ENCODE measurements around the gene SNAPIN.

SNAPIN gene

GRCh38 chr1:153658400-153659174, at the start of gene SNAPIN:
Gene SNAPIN (plus strand): TSS chr1:153658703. CDS start chr1:153658744, 41 bp downstream.
- Mint-ChIP-seq H3K36me3 (ENCODE audit: low read depth) (peaks cover 15% of the 10 kb centered on the region), H3K4me3 (peak within 1 kb of the TSS; percentile 93), H3K27me3 (ENCODE audit: low read depth) (no peaks in the 10 kb centered on the region), H3K4me1 (ENCODE audit: low read depth) (peaks cover 16% of the 10 kb centered on the region), H3K9me3 (no peaks in the 10 kb centered on the region), H3K27ac (peak within 1 kb of the TSS; percentile 76)

GRCh38 chr1:153608742-153609584, 49.5 kb upstream of the SNAPIN start:
- Mint-ChIP-seq H3K4me3 (no peak overlapping the region), H3K4me1 (ENCODE audit: low read depth) (no peaks in the 10 kb centered on the region), H3K36me3 (ENCODE audit: low read depth) (no peaks in the 10 kb centered on the region), H3K9me3 (no peaks in the 10 kb centered on the region), H3K27me3 (ENCODE audit: low read depth) (no peaks in the 10 kb centered on the region), H3K27ac (no peak overlapping the region)

- no peaks in the 10 kb centered on the region for H3K9me3 Mint-ChIP-seq
- H3K4me1 Mint-ChIP-seq (ENCODE audit: low read depth) = no peaks in the 10 kb centered on the region
- peak overlapping the region; percentile 19 for H3K27ac Mint-ChIP-seq
- H3K4me3 Mint-ChIP-seq = no peak overlapping the region
- H3K36me3 Mint-ChIP-seq (ENCODE audit: low read depth) = no peaks in the 10 kb centered on the region
- H3K27me3 Mint-ChIP-seq (ENCODE audit: low read depth) = no peaks in the 10 kb centered on the region
These were observed 49.0 kb upstream of the SNAPIN start for GRCh38 chr1:153609585-153609907.

- Mint-ChIP-seq H3K9me3 (no peaks in the 10 kb centered on the region), H3K36me3 (ENCODE audit: low read depth) (no peaks in the 10 kb centered on the region), H3K4me1 (ENCODE audit: low read depth) (no peaks in the 10 kb centered on the region), H3K27me3 (ENCODE audit: low read depth) (no peaks in the 10 kb centered on the region), H3K4me3 (no peak overlapping the region), H3K27ac (no peak overlapping the region)
These were observed 48.2 kb upstream of the SNAPIN start for GRCh38 chr1:153610334-153610733.

GRCh38 chr1:153610811-153611301, 47.6 kb upstream of the SNAPIN start:
- Mint-ChIP-seq H3K4me3 (no peak overlapping the region), H3K27me3 (ENCODE audit: low read depth) (no peaks in the 10 kb centered on the region), H3K9me3 (no peaks in the 10 kb centered on the region), H3K27ac (no peak overlapping the region), H3K36me3 (ENCODE audit: low read depth) (no peaks in the 10 kb centered on the region), H3K4me1 (ENCODE audit: low read depth) (no peaks in the 10 kb centered on the region)

GRCh38 chr1:153611356-153611755, 47.1 kb upstream of the SNAPIN start:
- H3K36me3 Mint-ChIP-seq (ENCODE audit: low read depth) = no peaks in the 10 kb centered on the region
- no peaks in the 10 kb centered on the region for H3K4me1 Mint-ChIP-seq (ENCODE audit: low read depth)
- no peak overlapping the region for H3K4me3 Mint-ChIP-seq
- H3K27me3 Mint-ChIP-seq (ENCODE audit: low read depth) = no peaks in the 10 kb centered on the region
- H3K9me3 Mint-ChIP-seq = no peaks in the 10 kb centered on the region
- no peak overlapping the region for H3K27ac Mint-ChIP-seq

GRCh38 chr1:153612111-153612754, 46.3 kb upstream of the SNAPIN start:
- H3K27ac Mint-ChIP-seq = no peak overlapping the region

GRCh38 chr1:153612755-153613331, 45.7 kb upstream of the SNAPIN start, which contains the start of gene S100A16:
Gene S100A16 (minus strand): TSS chr1:153613137. CDS start chr1:153608151, 4,986 bp downstream.
- H3K9me3 Mint-ChIP-seq = no peaks in the 10 kb centered on the region
- no peaks in the 10 kb centered on the region for H3K36me3 Mint-ChIP-seq (ENCODE audit: low read depth)
- H3K4me3 Mint-ChIP-seq = no peak within 1 kb of the TSS
- H3K27ac Mint-ChIP-seq = no peak within 1 kb of the TSS
- peaks cover 4% of the 10 kb centered on the region for H3K4me1 Mint-ChIP-seq (ENCODE audit: low read depth)
- H3K27me3 Mint-ChIP-seq (ENCODE audit: low read depth) = no peaks in the 10 kb centered on the region

More at GRCh38 chr1:153612111-153612754, 46.3 kb upstream of the SNAPIN start:
- Mint-ChIP-seq H3K36me3 (ENCODE audit: low read depth) (no peaks in the 10 kb centered on the region), H3K4me3 (no peak overlapping the region), H3K9me3 (no peaks in the 10 kb centered on the region), H3K4me1 (ENCODE audit: low read depth) (no peaks in the 10 kb centered on the region), H3K27me3 (ENCODE audit: low read depth) (no peaks in the 10 kb centered on the region)

- Mint-ChIP-seq H3K36me3 (ENCODE audit: low read depth) (no peaks in the 10 kb centered on the region), H3K9me3 (no peaks in the 10 kb centered on the region), H3K4me1 (ENCODE audit: low read depth) (peaks cover 5% of the 10 kb centered on the region), H3K27me3 (ENCODE audit: low read depth) (no peaks in the 10 kb centered on the region), H3K4me3 (no peak overlapping the region), H3K27ac (no peak overlapping the region)
These were observed 45.1 kb upstream of the SNAPIN start for GRCh38 chr1:153613406-153613805.

- H3K4me1 Mint-ChIP-seq (ENCODE audit: low read depth) = peaks cover 5% of the 10 kb centered on the region
- H3K36me3 Mint-ChIP-seq (ENCODE audit: low read depth) = no peaks in the 10 kb centered on the region
- no peaks in the 10 kb centered on the region for H3K9me3 Mint-ChIP-seq
- H3K4me3 Mint-ChIP-seq = no peak overlapping the region
- H3K27ac Mint-ChIP-seq = no peak overlapping the region
- no peaks in the 10 kb centered on the region for H3K27me3 Mint-ChIP-seq (ENCODE audit: low read depth)
These were observed 44.2 kb upstream of the SNAPIN start for GRCh38 chr1:153614189-153614900.

GRCh38 chr1:153614906-153615305, 43.6 kb upstream of the SNAPIN start:
- Mint-ChIP-seq H3K36me3 (ENCODE audit: low read depth) (no peaks in the 10 kb centered on the region), H3K9me3 (no peaks in the 10 kb centered on the region)

GRCh38 chr1:153615406-153615805, 43.1 kb upstream of the SNAPIN start:
- H3K9me3 Mint-ChIP-seq = no peaks in the 10 kb centered on the region
- H3K27me3 Mint-ChIP-seq (ENCODE audit: low read depth) = no peaks in the 10 kb centered on the region
- H3K4me1 Mint-ChIP-seq (ENCODE audit: low read depth) = peaks cover 5% of the 10 kb centered on the region
- H3K27ac Mint-ChIP-seq = no peak overlapping the region
- H3K4me3 Mint-ChIP-seq = no peak overlapping the region
- no peaks in the 10 kb centered on the region for H3K36me3 Mint-ChIP-seq (ENCODE audit: low read depth)

More at GRCh38 chr1:153614906-153615305, 43.6 kb upstream of the SNAPIN start:
- Mint-ChIP-seq H3K27me3 (ENCODE audit: low read depth) (no peaks in the 10 kb centered on the region), H3K4me1 (ENCODE audit: low read depth) (peaks cover 5% of the 10 kb centered on the region), H3K27ac (no peak overlapping the region), H3K4me3 (no peak overlapping the region)

- H3K27ac Mint-ChIP-seq = no peak within 1 kb of the TSS
- no peaks in the 10 kb centered on the region for H3K9me3 Mint-ChIP-seq
- no peak within 1 kb of the TSS for H3K4me3 Mint-ChIP-seq
- H3K36me3 Mint-ChIP-seq (ENCODE audit: low read depth) = no peaks in the 10 kb centered on the region
- H3K27me3 Mint-ChIP-seq (ENCODE audit: low read depth) = no peaks in the 10 kb centered on the region
- H3K4me1 Mint-ChIP-seq (ENCODE audit: low read depth) = peaks cover 5% of the 10 kb centered on the region
These were observed 42.2 kb upstream of the SNAPIN start, which contains the start of gene S100A14 for GRCh38 chr1:153616144-153616916. Gene S100A14 (minus strand): TSS chr1:153616325. CDS start chr1:153615858, 467 bp downstream.

Data from T-helper 1 cell treated with Interleukin-12 subunit alpha and Interleukin-12 subunit beta and Interleukin-4 antibody, amounts not matched to agents 30 μg/mL and 1 μg/mL, for 36 hours (primary cell).